Myocyte (in vitro differentiated cells): ENCODE data around the gene FUT6. TPM values are rescaled to one million over a fixed set of nuclear protein-coding genes. Genes with fewer than 3 reads are reported as not detected.
"Not testable (repeated sequence)": the region's sequence is repeated elsewhere in the genome, so short reads cannot be mapped to it uniquely, and the experiment has no call there.

ENCODE experiments used
- DNase-seq: peaks from one replicate; pipeline ENCODE4 v3.0.0-alpha.2; 2012; ENCODE audit warnings: low read depth
- total RNA-seq: library from RNA; depleted of rRNA; stranded (reverse); fragments of >200 nt; gene quantifications from 2 replicates; pipeline ENCODE4 v1.2.3, GENCODE V29; 2014

FUT6 gene
- total RNA-seq, 1 donor from 2014 or later: not detected

GRCh38 chr19:5788422-5788821, 51.1 kb downstream of the FUT6 start:
- DNase-seq: no peak

- DNase-seq: no peak
Observed at GRCh38 chr19:5787409-5788182, 51.9 kb downstream of the FUT6 start.

- DNase-seq: no peak
Observed at GRCh38 chr19:5786593-5787408, 52.7 kb downstream of the FUT6 start.

GRCh38 chr19:5785423-5785822, 54.1 kb downstream of the FUT6 start:
- no peak for DNase-seq

- DNase-seq: no peak
Observed at GRCh38 chr19:5784581-5785147, 54.8 kb downstream of the FUT6 start, which contains the start of gene PRR22. Gene PRR22, minus strand, starts transcription at chr19:5784746. Its CDS starts 86 bp downstream, at chr19:5784660.

- no peak for DNase-seq
Observed at GRCh38 chr19:5782945-5783919, 56.3 kb downstream of the FUT6 start.

GRCh38 chr19:5782322-5782721, 57.2 kb downstream of the FUT6 start:
- no peak for DNase-seq

- DNase-seq: not testable (repeated sequence)
Observed at GRCh38 chr19:5780916-5781315, 58.6 kb downstream of the FUT6 start.

Other genes with a start within 250 kb of the FUT6 start
- gene SAFB2, start 216.9 kb downstream of the FUT6 start, total RNA-seq: 30.8 and 35.1 TPM in 2 replicates
- 41.7 and 42.1 TPM in 2 replicates for gene SAFB, start 216.6 kb downstream of the FUT6 start, total RNA-seq
- 90.2 and 123 TPM in 2 replicates for gene MICOS13, start 159.2 kb downstream of the FUT6 start, total RNA-seq
- gene HSD11B1L, start 158.7 kb downstream of the FUT6 start, total RNA-seq: 39.9 and 48.1 TPM in 2 replicates
- gene RPL36, start 149.4 kb downstream of the FUT6 start, total RNA-seq: 605 and 876 TPM in 2 replicates
- gene LONP1, start 119.6 kb downstream of the FUT6 start, total RNA-seq: 70.9 and 100 TPM in 2 replicates
- not detected in 2 replicates for gene CATSPERD, start 119.1 kb downstream of the FUT6 start, total RNA-seq
- 0.53 and 1.1 TPM in 2 replicates for gene PRR22, start 55.0 kb downstream of the FUT6 start, total RNA-seq
- gene DUS3L, start 48.5 kb downstream of the FUT6 start, total RNA-seq: 21.6 and 25.4 TPM in 2 replicates
- not detected in 2 replicates for gene NRTN, start 34.6 kb downstream of the FUT6 start, total RNA-seq
- not detected in 2 replicates for gene FUT3, start 11.7 kb upstream of the FUT6 start, total RNA-seq
- gene FUT5, start 30.8 kb upstream of the FUT6 start, total RNA-seq: not detected in 2 replicates
- 133 and 149 TPM in 2 replicates for gene NDUFA11, start 64.1 kb upstream of the FUT6 start, total RNA-seq
- gene VMAC, start 65.2 kb upstream of the FUT6 start, total RNA-seq: 3.1 and 5.6 TPM in 2 replicates
- 2.8 and 4.1 TPM in 2 replicates for gene CAPS, start 74.6 kb upstream of the FUT6 start, total RNA-seq
- gene RANBP3, start 138.4 kb upstream of the FUT6 start, total RNA-seq: 50.3 and 64.0 TPM in 2 replicates